ENCODE results near the gene BRSK1. TPM values are rescaled to one million over a fixed set of nuclear protein-coding genes. Genes with fewer than 3 reads are reported as not detected.

Gene BRSK1
- total and polyA plus RNA-seq, 2 of the 13 experiments (the other 11 are each of a cell fraction or from before 2014, with no cell fraction given), result 0.18 to 1.2 TPM

DNA sequence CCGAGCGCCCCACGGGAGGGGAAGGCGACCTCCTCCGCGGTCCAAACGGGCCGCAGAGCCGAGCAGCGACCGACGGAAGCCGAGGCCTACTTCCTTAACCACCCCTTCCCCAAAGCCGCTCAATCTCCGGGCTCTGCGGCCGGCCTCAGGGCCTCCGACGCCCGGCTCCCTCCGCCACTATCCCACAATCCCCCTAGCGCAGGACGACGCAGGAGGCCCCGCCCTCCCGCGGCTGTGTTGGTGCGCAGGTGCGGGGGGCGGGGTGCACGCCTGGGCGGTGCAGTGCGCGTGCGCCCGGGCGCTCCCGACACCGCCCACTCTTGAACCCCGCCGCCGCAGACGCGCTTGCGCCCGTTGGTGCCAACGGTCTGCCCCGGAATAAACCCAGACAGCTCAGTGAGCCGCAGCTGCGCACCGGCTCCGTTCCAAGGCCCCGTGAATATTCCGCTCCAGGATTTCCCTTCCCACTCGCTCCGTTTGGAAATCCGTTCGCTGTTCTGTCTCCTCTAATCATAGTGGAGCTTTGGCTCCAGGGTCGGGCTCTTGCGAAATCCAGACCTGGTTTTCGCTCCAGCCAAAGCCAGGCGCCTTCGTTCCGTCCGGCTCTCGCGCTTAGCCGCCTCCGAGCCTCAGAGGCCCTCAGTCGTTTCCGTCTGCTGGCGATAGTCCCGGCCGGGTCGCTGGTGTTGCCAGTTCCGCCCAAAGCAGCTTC lies 24.8 kb upstream of the BRSK1 start, which contains the start of gene PPP6R1 (continued):
- TF ChIP-seq XBP1 (CRISPR knock-in tag; IDR thresholded peaks at IDR 0.05) (no peak), ZNF747 (CRISPR knock-in tag; IDR thresholded peaks at IDR 0.05; ENCODE audit: borderline replicate concordance) (no peak), ONECUT2 (CRISPR knock-in tag; IDR thresholded peaks at IDR 0.05) (no peak), EZH2 (conservative IDR thresholded peaks at IDR 0.05; ENCODE audit: low read depth, low read length) (no peak), TBX3 (IDR thresholded peaks at IDR 0.05; ENCODE audit: borderline replicate concordance) (peak; percentile 79; the same call in 1 of the 2 replicates), KDM6A (CRISPR knock-in tag; IDR thresholded peaks at IDR 0.05; ENCODE audit: low read depth) (0 out of 2 replicates have a peak, but pooled peaks have one; percentile 31), ZNF230 (CRISPR knock-in tag; IDR thresholded peaks at IDR 0.05) (no peak), KAT8 (CRISPR knock-in tag; IDR thresholded peaks at IDR 0.05) (peak; percentile 94), PCBP1 (IDR thresholded peaks at IDR 0.05; ENCODE audit: borderline replicate concordance, low read depth, low read length) (0 out of 2 replicates have a peak, but pooled peaks have one; percentile 30)
- TF ChIP-seq, protein P1, sequence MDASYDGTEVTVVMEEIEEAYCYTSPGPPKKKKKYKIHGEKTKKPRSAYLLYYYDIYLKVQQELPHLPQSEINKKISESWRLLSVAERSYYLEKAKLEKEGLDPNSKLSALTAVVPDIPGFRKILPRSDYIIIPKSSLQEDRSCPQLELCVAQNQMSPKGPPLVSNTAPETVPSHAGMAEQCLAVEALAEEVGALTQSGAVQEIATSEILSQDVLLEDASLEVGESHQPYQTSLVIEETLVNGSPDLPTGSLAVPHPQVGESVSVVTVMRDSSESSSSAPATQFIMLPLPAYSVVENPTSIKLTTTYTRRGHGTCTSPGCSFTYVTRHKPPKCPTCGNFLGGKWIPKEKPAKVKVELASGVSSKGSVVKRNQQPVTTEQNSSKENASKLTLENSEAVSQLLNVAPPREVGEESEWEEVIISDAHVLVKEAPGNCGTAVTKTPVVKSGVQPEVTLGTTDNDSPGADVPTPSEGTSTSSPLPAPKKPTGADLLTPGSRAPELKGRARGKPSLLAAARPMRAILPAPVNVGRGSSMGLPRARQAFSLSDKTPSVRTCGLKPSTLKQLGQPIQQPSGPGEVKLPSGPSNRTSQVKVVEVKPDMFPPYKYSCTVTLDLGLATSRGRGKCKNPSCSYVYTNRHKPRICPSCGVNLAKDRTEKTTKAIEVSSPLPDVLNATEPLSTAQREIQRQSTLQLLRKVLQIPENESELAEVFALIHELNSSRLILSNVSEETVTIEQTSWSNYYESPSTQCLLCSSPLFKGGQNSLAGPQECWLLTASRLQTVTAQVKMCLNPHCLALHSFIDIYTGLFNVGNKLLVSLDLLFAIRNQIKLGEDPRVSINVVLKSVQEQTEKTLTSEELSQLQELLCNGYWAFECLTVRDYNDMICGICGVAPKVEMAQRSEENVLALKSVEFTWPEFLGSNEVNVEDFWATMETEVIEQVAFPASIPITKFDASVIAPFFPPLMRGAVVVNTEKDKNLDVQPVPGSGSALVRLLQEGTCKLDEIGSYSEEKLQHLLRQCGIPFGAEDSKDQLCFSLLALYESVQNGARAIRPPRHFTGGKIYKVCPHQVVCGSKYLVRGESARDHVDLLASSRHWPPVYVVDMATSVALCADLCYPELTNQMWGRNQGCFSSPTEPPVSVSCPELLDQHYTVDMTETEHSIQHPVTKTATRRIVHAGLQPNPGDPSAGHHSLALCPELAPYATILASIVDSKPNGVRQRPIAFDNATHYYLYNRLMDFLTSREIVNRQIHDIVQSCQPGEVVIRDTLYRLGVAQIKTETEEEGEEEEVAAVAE (CRISPR knock-in tag; IDR thresholded peaks at IDR 0.05; ENCODE audit: borderline replicate concordance), result 0 out of 2 replicates have a peak, but pooled peaks have one; percentile 60
- TF ChIP-seq, protein P2, sequence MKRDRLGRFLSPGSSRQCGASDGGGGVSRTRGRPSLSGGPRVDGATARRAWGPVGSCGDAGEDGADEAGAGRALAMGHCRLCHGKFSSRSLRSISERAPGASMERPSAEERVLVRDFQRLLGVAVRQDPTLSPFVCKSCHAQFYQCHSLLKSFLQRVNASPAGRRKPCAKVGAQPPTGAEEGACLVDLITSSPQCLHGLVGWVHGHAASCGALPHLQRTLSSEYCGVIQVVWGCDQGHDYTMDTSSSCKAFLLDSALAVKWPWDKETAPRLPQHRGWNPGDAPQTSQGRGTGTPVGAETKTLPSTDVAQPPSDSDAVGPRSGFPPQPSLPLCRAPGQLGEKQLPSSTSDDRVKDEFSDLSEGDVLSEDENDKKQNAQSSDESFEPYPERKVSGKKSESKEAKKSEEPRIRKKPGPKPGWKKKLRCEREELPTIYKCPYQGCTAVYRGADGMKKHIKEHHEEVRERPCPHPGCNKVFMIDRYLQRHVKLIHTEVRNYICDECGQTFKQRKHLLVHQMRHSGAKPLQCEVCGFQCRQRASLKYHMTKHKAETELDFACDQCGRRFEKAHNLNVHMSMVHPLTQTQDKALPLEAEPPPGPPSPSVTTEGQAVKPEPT (CRISPR knock-in tag; IDR thresholded peaks at IDR 0.05; ENCODE audit: low read depth), result no peak; the same call in 1 of the 2 replicates
- TF ChIP-seq, protein P3, sequence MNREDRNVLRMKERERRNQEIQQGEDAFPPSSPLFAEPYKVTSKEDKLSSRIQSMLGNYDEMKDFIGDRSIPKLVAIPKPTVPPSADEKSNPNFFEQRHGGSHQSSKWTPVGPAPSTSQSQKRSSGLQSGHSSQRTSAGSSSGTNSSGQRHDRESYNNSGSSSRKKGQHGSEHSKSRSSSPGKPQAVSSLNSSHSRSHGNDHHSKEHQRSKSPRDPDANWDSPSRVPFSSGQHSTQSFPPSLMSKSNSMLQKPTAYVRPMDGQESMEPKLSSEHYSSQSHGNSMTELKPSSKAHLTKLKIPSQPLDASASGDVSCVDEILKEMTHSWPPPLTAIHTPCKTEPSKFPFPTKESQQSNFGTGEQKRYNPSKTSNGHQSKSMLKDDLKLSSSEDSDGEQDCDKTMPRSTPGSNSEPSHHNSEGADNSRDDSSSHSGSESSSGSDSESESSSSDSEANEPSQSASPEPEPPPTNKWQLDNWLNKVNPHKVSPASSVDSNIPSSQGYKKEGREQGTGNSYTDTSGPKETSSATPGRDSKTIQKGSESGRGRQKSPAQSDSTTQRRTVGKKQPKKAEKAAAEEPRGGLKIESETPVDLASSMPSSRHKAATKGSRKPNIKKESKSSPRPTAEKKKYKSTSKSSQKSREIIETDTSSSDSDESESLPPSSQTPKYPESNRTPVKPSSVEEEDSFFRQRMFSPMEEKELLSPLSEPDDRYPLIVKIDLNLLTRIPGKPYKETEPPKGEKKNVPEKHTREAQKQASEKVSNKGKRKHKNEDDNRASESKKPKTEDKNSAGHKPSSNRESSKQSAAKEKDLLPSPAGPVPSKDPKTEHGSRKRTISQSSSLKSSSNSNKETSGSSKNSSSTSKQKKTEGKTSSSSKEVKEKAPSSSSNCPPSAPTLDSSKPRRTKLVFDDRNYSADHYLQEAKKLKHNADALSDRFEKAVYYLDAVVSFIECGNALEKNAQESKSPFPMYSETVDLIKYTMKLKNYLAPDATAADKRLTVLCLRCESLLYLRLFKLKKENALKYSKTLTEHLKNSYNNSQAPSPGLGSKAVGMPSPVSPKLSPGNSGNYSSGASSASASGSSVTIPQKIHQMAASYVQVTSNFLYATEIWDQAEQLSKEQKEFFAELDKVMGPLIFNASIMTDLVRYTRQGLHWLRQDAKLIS (CRISPR knock-in tag; IDR thresholded peaks at IDR 0.05), result peak; percentile 34; the same call in 1 of the 2 replicates
- TF ChIP-seq, protein P4, sequence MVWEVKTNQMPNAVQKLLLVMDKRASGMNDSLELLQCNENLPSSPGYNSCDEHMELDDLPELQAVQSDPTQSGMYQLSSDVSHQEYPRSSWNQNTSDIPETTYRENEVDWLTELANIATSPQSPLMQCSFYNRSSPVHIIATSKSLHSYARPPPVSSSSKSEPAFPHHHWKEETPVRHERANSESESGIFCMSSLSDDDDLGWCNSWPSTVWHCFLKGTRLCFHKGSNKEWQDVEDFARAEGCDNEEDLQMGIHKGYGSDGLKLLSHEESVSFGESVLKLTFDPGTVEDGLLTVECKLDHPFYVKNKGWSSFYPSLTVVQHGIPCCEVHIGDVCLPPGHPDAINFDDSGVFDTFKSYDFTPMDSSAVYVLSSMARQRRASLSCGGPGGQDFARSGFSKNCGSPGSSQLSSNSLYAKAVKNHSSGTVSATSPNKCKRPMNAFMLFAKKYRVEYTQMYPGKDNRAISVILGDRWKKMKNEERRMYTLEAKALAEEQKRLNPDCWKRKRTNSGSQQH (CRISPR knock-in tag; IDR thresholded peaks at IDR 0.05; ENCODE audit: low read depth), result no peak
- TF ChIP-seq, protein P5, sequence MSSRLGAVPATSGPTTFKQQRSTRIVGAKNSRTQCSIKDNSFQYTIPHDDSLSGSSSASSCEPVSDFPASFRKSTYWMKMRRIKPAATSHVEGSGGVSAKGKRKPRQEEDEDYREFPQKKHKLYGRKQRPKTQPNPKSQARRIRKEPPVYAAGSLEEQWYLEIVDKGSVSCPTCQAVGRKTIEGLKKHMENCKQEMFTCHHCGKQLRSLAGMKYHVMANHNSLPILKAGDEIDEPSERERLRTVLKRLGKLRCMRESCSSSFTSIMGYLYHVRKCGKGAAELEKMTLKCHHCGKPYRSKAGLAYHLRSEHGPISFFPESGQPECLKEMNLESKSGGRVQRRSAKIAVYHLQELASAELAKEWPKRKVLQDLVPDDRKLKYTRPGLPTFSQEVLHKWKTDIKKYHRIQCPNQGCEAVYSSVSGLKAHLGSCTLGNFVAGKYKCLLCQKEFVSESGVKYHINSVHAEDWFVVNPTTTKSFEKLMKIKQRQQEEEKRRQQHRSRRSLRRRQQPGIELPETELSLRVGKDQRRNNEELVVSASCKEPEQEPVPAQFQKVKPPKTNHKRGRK (CRISPR knock-in tag; IDR thresholded peaks at IDR 0.05), result no peak
- TF ChIP-seq, protein P6, sequence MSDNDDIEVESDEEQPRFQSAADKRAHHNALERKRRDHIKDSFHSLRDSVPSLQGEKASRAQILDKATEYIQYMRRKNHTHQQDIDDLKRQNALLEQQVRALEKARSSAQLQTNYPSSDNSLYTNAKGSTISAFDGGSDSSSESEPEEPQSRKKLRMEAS (IDR thresholded peaks at IDR 0.05), result peak; percentile 65
